Upper lobe of left lung (tissue), 6 donors: ENCODE data around the gene NRGN. TPM values are rescaled to one million over a fixed set of nuclear protein-coding genes. Genes with fewer than 3 reads are reported as not detected.
"Not testable (repeated sequence)": the region's sequence is repeated elsewhere in the genome, so short reads cannot be mapped to it uniquely, and the experiment has no call there.

Source experiments
- ATAC-seq, 2 donors: fragments of 200-7000 bp; cut with Tn5 transposase; one replicate each; pipeline ENCODE4 v1.9.1; 2022; ENCODE audit warnings: mild to moderate bottlenecking in 2 of 2, moderate library complexity in 2 of 2; ENCODE audit not compliant: low FRiP score in 2 of 2
- DNase-seq, 2 donors: peaks; one replicate each; pipeline ENCODE4 v3.0.0-alpha.2; 2019 to 2020
- H3K27ac ChIP-seq, 4 donors: fragments of 200-600 bp; sonication (generic); one replicate each; pipeline ENCODE4 v1.5.1; 2016 to 2019
- H3K27me3 ChIP-seq, 4 donors: fragments of 200-600 bp; sonication (generic); one replicate each; pipeline ENCODE4 v1.5.1; 2017 to 2019
- H3K36me3 ChIP-seq, 4 donors: fragments of 200-600 bp; sonication (generic); one replicate each; pipeline ENCODE4 v1.5.1; 2016 to 2019
- H3K4me1 ChIP-seq, 4 donors: fragments of 200-600 bp; sonication (generic); one replicate each; pipeline ENCODE4 v1.5.1; 2018 to 2019
- H3K4me3 ChIP-seq, 4 donors: fragments of 200-600 bp; sonication (generic); one replicate each; pipeline ENCODE4 v1.5.1; 2017 to 2019; ENCODE audit warnings: mild to moderate bottlenecking in 2 of 4, moderate library complexity in 1 of 4
- H3K9me3 ChIP-seq, 4 donors: fragments of 200-600 bp; sonication (generic); one replicate each; pipeline ENCODE4 v1.5.1; 2018 to 2019
- EP300 ChIP-seq, 4 donors: sonication (generic); formaldehyde crosslinking; IDR thresholded peaks; one replicate each; pipeline ENCODE4 v1.5.1; 2017; ENCODE audit warnings: antibody characterized with exemption in 4 of 4, control low read depth in 2 of 4
- POLR2A ChIP-seq, 4 donors: fragments of 450-650 bp; IDR thresholded peaks; one replicate each; pipeline ENCODE4 v1.5.1; 2016 to 2017; ENCODE audit warnings: antibody characterized with exemption in 4 of 4, mild to moderate bottlenecking in 2 of 4
- POLR2AphosphoS5 ChIP-seq, 2 donors: sonication (generic); formaldehyde crosslinking; IDR thresholded peaks; one replicate each; pipeline ENCODE4 v1.5.1; 2017; ENCODE audit warnings: antibody characterized with exemption in 2 of 2
- WGBS, 2 donors: methylation state at CpG; one replicate each; pipeline ENCODE4 v1.1.5; 2017 to 2018; 5-methylcytosine and 5-hydroxymethylcytosine counted together
- total RNA-seq, 6 donors: library from RNA; depleted of rRNA in 4 of 6; stranded (reverse); fragments of >200 nt in 4 of 6; gene quantifications; one replicate each; pipeline versions ENCODE4 v1.1.0 to v1.2.1, GENCODE V29; 2016 to 2021
- TF ChIP-seq, protein P1 (sequence below), 6 experiments: fragments of 450-650 bp in 4 of 6; fragments of 200-600 bp in 2 of 6; sonication (generic) in 2 of 6; IDR thresholded peaks; one replicate each; pipeline ENCODE4 v1.5.1; 2016 to 2019; ENCODE audit warnings: antibody characterized with exemption in 6 of 6
- donor health status: DM: no; HTN: no; CAD: no; lungs with moderate emphysema.
- donor health status: DM: no; HTN: yes; CAD: no; lungs with severe emphysema.

NRGN gene
- total RNA-seq, 6 donors from 2014 or later = 30.9 to 111 (median 77.6) TPM

DNA sequence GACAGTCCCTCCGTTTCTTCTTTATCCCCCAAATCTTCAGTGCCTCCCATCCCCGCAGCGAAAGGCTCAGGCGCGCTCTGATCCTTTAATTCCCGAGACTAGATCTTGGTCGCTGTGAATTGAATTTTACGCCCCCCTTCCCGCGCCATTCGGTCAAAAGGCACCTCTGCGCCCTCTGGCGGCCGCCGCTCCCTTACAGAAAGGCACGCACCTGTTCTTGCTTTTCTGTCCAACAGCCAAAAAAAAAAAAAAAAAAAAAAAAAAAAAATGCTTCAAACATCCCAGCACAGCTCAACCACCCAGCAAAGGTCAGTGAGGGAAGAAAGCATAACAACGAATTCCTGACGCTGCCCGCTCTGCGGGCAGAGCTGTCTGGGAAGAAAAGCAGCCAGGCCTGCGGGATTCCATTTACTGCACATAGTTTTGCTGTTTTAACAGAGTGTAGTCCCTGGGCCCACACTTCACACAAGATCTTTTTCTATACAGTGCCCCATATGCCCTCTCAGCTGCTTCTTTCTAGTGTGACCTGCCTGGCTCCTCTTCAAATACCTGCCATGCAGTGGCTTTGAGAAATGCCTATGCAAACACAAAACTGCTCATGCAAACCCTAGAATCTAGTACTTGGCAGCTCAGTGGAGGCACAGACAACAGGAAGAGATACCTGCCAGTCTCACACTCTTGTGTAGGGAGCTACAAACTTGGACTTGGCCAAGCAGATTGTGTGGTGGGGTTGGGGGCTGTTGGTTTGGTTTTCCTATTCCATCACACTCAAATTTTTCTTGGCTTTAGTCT lies 23.6 kb downstream of the NRGN start:
- ATAC-seq (peak; percentile 39 to 60), DNase-seq (peak; percentile 89 to 98)
- TF ChIP-seq, protein P1, sequence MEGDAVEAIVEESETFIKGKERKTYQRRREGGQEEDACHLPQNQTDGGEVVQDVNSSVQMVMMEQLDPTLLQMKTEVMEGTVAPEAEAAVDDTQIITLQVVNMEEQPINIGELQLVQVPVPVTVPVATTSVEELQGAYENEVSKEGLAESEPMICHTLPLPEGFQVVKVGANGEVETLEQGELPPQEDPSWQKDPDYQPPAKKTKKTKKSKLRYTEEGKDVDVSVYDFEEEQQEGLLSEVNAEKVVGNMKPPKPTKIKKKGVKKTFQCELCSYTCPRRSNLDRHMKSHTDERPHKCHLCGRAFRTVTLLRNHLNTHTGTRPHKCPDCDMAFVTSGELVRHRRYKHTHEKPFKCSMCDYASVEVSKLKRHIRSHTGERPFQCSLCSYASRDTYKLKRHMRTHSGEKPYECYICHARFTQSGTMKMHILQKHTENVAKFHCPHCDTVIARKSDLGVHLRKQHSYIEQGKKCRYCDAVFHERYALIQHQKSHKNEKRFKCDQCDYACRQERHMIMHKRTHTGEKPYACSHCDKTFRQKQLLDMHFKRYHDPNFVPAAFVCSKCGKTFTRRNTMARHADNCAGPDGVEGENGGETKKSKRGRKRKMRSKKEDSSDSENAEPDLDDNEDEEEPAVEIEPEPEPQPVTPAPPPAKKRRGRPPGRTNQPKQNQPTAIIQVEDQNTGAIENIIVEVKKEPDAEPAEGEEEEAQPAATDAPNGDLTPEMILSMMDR (IDR thresholded peaks at IDR 0.05) = peak; percentile 56 to 75 (median 71)
- no peak for TF ChIP-seq POLR2AphosphoS5 (IDR thresholded peaks at IDR 0.05)
- H3K36me3 ChIP-seq = peaks cover 0 to 34% (median 7%) of the 10 kb centered on the region in 4 donors
- peak overlapping the region; percentile 91 to 97 (median 95) for H3K27ac ChIP-seq
- WGBS, 2 donors = 5 to 8% methylated on average over 16 to 21 of the region's 21 CpGs
- H3K9me3 ChIP-seq = no peaks in the 10 kb centered on the region
- peaks cover 0 to 9% (median 5%) of the 10 kb centered on the region in 4 donors for H3K27me3 ChIP-seq
- H3K4me3 ChIP-seq = peak overlapping the region; percentile 62 to 80 (median 70)
- H3K4me1 ChIP-seq = peaks cover 27 to 55% (median 43%) of the 10 kb centered on the region in 4 donors

DNA sequence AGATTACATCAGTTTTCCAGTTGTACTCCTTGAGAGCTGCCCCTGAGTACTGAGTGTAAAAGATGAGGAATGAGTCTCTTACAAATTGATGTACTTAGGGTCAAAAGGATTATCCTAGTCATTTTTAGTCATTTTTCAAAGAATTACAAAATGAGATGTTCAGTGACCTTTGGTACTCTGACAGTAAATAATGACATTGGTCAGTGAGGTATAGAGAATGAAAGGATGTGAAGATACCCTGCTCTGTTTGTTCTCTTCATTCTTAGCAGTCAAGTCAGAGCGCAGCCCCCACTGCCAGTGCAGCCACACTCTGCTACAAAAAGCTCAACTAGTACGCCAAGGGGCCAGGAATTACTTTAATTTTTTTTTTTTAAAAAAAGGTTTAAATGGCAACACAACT lies 26.4 kb downstream of the NRGN start:
- Histone ChIP-seq H3K27me3 (peaks cover 0 to 4% (median 1%) of the 10 kb centered on the region in 4 donors), H3K4me1 (peaks cover 16 to 29% (median 26%) of the 10 kb centered on the region in 4 donors), H3K9me3 (no peaks in the 10 kb centered on the region), H3K4me3 (no peak overlapping the region), H3K36me3 (peaks cover 0 to 44% (median 7%) of the 10 kb centered on the region in 4 donors), H3K27ac (no peak overlapping the region)
- TF ChIP-seq, protein P1 (IDR thresholded peaks at IDR 0.05) = no peak
- TF ChIP-seq EP300 (IDR thresholded peaks at IDR 0.05) (no peak), POLR2AphosphoS5 (IDR thresholded peaks at IDR 0.05) (no peak), POLR2A (IDR thresholded peaks at IDR 0.05) (no peak)
- ATAC-seq (no peak), DNase-seq (no peak)
- 89 to 95% methylated on average over 2 of the region's 2 CpGs for WGBS, 2 donors

- TF ChIP-seq POLR2A (IDR thresholded peaks at IDR 0.05) (no peak), POLR2AphosphoS5 (IDR thresholded peaks at IDR 0.05) (no peak), EP300 (IDR thresholded peaks at IDR 0.05) (no peak)
- TF ChIP-seq, protein P1 (IDR thresholded peaks at IDR 0.05) = no peak
- 63 to 81% methylated on average over 8 of the region's 8 CpGs for WGBS, 2 donors
- peaks cover 0 to 21% (median 5%) of the 10 kb centered on the region in 4 donors for H3K4me1 ChIP-seq
- peak overlapping the region in 1 of 4 donors; percentile 17 for H3K27ac ChIP-seq
- DNase-seq = peak in 1 of 2 donors; percentile 69
- no peaks in the 10 kb centered on the region for H3K9me3 ChIP-seq
- H3K36me3 ChIP-seq = peaks cover 0 to 62% (median 8%) of the 10 kb centered on the region in 4 donors
- ATAC-seq = peak in 1 of 2 donors; percentile 64
- no peaks in the 10 kb centered on the region for H3K27me3 ChIP-seq
- H3K4me3 ChIP-seq = no peak overlapping the region
Observed at GRCh38 chr11:124768914-124769313, 29.2 kb downstream of the NRGN start.

- Histone ChIP-seq H3K36me3 (peaks cover 0 to 67% (median 11%) of the 10 kb centered on the region in 4 donors), H3K27ac (no peak overlapping the region), H3K4me1 (peaks cover 0 to 9% (median 0%) of the 10 kb centered on the region in 4 donors), H3K9me3 (no peaks in the 10 kb centered on the region), H3K27me3 (no peaks in the 10 kb centered on the region), H3K4me3 (no peak overlapping the region)
- no peak for DNase-seq
- WGBS, 2 donors = 96 to 98% methylated on average over 8 of the region's 8 CpGs
- TF ChIP-seq, protein P1 (IDR thresholded peaks at IDR 0.05) = no peak
- no peak for TF ChIP-seq POLR2AphosphoS5 (IDR thresholded peaks at IDR 0.05)
- ATAC-seq = no peak
Observed at GRCh38 chr11:124769806-124770774, 30.3 kb downstream of the NRGN start.

DNA sequence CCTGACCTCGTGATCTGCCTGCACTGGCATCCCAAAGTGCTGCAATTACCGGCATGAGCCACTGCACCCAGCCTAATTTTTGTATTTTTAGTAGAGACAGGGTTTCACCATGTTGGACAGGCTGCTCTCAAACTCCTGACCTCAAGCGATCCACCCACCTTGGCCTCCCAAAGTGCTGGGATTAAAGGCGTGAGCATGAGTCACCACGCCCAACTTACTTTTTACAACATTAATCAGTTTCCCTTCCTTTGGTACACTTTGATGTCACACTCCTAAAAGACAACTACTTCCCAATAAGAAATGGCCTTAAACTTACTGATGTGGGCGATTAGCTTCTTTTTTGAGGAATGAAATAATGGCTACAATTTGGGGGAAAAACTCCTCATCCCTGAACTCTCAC lies 31.2 kb downstream of the NRGN start:
- H3K4me1 ChIP-seq, H3K27ac ChIP-seq, H3K27me3 ChIP-seq, DNase-seq, ATAC-seq, H3K4me3 ChIP-seq, H3K9me3 ChIP-seq: not testable (repeated sequence)
- H3K36me3 ChIP-seq = peaks cover 0 to 63% (median 11%) of the 10 kb centered on the region in 4 donors
- WGBS, 2 donors = 96 to 99% methylated on average over 6 of the region's 6 CpGs
